GM21723 (cell line): Measurements from ENCODE around the gene RNASE13.
"Not testable (repeated sequence)": the region's sequence is repeated elsewhere in the genome, so short reads cannot be mapped to it uniquely, and the experiment has no call there.

Source experiments
- ATAC-seq: cut with Tn5 transposase; IDR thresholded peaks from one replicate; pipeline ENCODE4 v1.9.1; 2021; ENCODE audit warnings: mild to moderate bottlenecking, moderate library complexity; ENCODE audit not compliant: unreplicated experiment

RNASE13 gene

GRCh38 chr14:20996521-20996920, 38.1 kb downstream of the RNASE13 start:
- no peak for ATAC-seq

GRCh38 chr14:20989787-20990600, 44.6 kb downstream of the RNASE13 start, which contains the start of gene METTL17:
Gene METTL17, plus strand, starts transcription at chr14:20989980. Its CDS starts 23 bp downstream, at chr14:20990003.
- peak; percentile 93 for ATAC-seq

GRCh38 chr14:20989471-20989786, 45.2 kb downstream of the RNASE13 start:
- no peak for ATAC-seq

DNA sequence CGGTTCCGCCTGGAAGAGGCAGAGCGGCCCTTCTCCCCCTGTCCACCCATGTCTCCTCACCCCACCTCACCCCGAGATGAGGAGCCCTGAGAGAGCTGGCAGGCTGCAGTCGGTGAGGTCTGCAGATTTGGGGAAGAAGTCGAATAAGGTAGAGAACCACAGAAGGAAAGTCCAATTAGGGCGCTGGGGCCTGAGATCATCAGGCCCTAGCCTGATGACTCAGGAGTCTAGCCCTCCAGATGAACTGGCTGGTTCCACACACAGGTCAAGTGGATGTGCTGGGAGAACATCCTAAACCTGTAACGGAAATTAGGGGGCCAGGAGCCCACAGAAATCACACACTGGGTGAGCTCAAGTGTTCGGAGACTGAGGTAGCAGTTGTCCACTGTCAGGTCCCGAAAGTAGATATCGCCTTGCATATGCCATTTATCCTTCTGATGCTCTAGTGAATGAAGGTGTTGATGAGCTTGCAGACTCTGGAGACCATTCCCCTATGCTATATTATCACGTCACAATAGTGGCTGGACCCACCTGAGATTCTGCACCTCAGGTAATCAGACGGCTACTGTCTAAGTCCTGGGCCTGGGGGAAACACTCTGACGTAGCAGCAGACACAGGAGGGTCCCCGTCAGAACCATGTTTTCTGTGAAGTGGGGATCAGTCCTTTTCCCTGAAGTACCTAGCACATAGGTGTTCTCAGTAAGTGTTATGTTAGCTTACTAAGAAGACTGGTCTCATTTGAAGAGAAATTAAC, 45.7 kb downstream of the RNASE13 start:
- ATAC-seq: no peak

DNA sequence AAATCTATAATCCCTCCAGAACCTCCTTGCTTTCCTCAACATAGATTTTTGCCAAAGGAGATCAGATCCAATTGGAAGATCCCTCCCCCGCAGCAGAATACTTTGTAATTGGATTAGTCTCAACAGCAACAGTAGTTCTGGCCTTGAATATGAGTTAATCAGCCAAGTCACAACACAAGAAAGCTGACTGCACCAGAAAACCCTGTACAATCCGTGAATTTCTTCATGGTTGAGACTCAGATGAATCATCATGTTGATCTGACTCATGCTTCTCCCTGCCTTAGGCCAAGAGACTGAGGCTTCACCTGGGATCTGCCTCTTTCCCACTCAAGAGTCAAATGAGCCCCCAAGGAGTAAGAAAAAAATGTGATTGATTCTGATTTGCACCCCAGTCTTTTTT, 47.8 kb downstream of the RNASE13 start:
- no peak for ATAC-seq

GRCh38 chr14:20985650-20986049, 49.0 kb downstream of the RNASE13 start:
- not testable (repeated sequence) for ATAC-seq
